Stimulated activated CD4-positive, alpha-beta T cell treated with anti-CD3 and anti-CD28 coated beads, Interleukin-1b, Interleukin-23, amount 100 ng/mL, for 48 hours (primary cell): Measurements from ENCODE around the gene CYP21A2.

Experiments
- DNase-seq: peaks from one replicate; pipeline ENCODE4 v3.0.0-alpha.2; 2020

CYP21A2 gene

GRCh38 chr6:32083812-32084768 lies 45.9 kb downstream of the CYP21A2 start:
- DNase-seq = no peak

GRCh38 chr6:32084780-32085179 lies 46.6 kb downstream of the CYP21A2 start:
- DNase-seq = no peak

- DNase-seq = no peak
Observed at GRCh38 chr6:32085759-32086459, 47.7 kb downstream of the CYP21A2 start.

GRCh38 chr6:32086661-32087573 lies 48.7 kb downstream of the CYP21A2 start:
- no peak for DNase-seq

GRCh38 chr6:32087574-32088486 lies 49.6 kb downstream of the CYP21A2 start:
- peak; percentile 83 for DNase-seq

GRCh38 chr6:32088487-32089049 lies 50.4 kb downstream of the CYP21A2 start:
- no peak for DNase-seq

- no peak for DNase-seq
Observed at GRCh38 chr6:32089082-32089828, 51.0 kb downstream of the CYP21A2 start.
